Measurements from ENCODE around the gene PARM1. TPM values are rescaled to one million over a fixed set of nuclear protein-coding genes. Genes with fewer than 3 reads are reported as not detected.

PARM1 gene
- total RNA-seq, 2 donors from 2014 or later, result 88.9 to 231 TPM

GRCh38 chr4:75051431-75051830 is 118.5 kb downstream of the PARM1 start:
- DNase-seq (ENCODE audit: low spot score), result no peak
- no peak overlapping the region for H3K27ac ChIP-seq
- no peaks in the 10 kb centered on the region for H3K27me3 ChIP-seq
- no peak for TF ChIP-seq CTCF (IDR thresholded peaks at IDR 0.05)
- no peak overlapping the region for H3K4me3 ChIP-seq
- peaks cover 0 to 18% of the 10 kb centered on the region in 2 donors for H3K4me1 ChIP-seq
- H3K9me3 ChIP-seq, result no peaks in the 10 kb centered on the region
- no peaks in the 10 kb centered on the region for H3K36me3 ChIP-seq

GRCh38 chr4:75053352-75053751 is 120.4 kb downstream of the PARM1 start:
- Histone ChIP-seq H3K27ac (no peak overlapping the region), H3K4me3 (no peak overlapping the region), H3K4me1 (peaks cover 0 to 18% of the 10 kb centered on the region in 2 donors), H3K27me3 (no peaks in the 10 kb centered on the region), H3K36me3 (no peaks in the 10 kb centered on the region), H3K9me3 (no peaks in the 10 kb centered on the region)
- TF ChIP-seq CTCF (IDR thresholded peaks at IDR 0.05), result no peak
- DNase-seq (ENCODE audit: low spot score), result no peak

- no peak for DNase-seq (ENCODE audit: low spot score)
- TF ChIP-seq CTCF (IDR thresholded peaks at IDR 0.05), result no peak
- Histone ChIP-seq H3K27ac (no peak overlapping the region), H3K4me1 (peaks cover 0 to 18% of the 10 kb centered on the region in 2 donors), H3K36me3 (no peaks in the 10 kb centered on the region), H3K27me3 (no peaks in the 10 kb centered on the region), H3K4me3 (no peak overlapping the region), H3K9me3 (no peaks in the 10 kb centered on the region)
These were observed 121.2 kb downstream of the PARM1 start for GRCh38 chr4:75054078-75054477.

- H3K27me3 ChIP-seq, result no peaks in the 10 kb centered on the region
- TF ChIP-seq CTCF (IDR thresholded peaks at IDR 0.05), result peak in 1 of 2 donors; percentile 44
- no peak overlapping the region for H3K27ac ChIP-seq
- H3K4me3 ChIP-seq, result no peak overlapping the region
- peaks cover 0 to 18% of the 10 kb centered on the region in 2 donors for H3K4me1 ChIP-seq
- H3K9me3 ChIP-seq, result no peaks in the 10 kb centered on the region
- DNase-seq (ENCODE audit: low spot score), result no peak
- no peaks in the 10 kb centered on the region for H3K36me3 ChIP-seq
These were observed 123.4 kb downstream of the PARM1 start for GRCh38 chr4:75056277-75056676.

GRCh38 chr4:75057369-75057768 is 124.5 kb downstream of the PARM1 start:
- TF ChIP-seq CTCF (IDR thresholded peaks at IDR 0.05), result no peak
- Histone ChIP-seq H3K9me3 (no peaks in the 10 kb centered on the region), H3K27me3 (no peaks in the 10 kb centered on the region), H3K36me3 (no peaks in the 10 kb centered on the region), H3K4me1 (peaks cover 0 to 16% of the 10 kb centered on the region in 2 donors), H3K4me3 (no peak overlapping the region), H3K27ac (no peak overlapping the region)
- no peak for DNase-seq (ENCODE audit: low spot score)

- no peak for TF ChIP-seq CTCF (IDR thresholded peaks at IDR 0.05)
- H3K4me3 ChIP-seq, result no peak overlapping the region
- no peak overlapping the region for H3K27ac ChIP-seq
- no peaks in the 10 kb centered on the region for H3K36me3 ChIP-seq
- H3K9me3 ChIP-seq, result no peaks in the 10 kb centered on the region
- DNase-seq (ENCODE audit: low spot score), result no peak
- H3K27me3 ChIP-seq, result no peaks in the 10 kb centered on the region
- peaks cover 0 to 5% of the 10 kb centered on the region in 2 donors for H3K4me1 ChIP-seq
These were observed 125.6 kb downstream of the PARM1 start for GRCh38 chr4:75058486-75058885.

Measured in right atrium auricular region (tissue), 2 donors.